K562 (cell line): ENCODE results near the gene LAMA2. TPM values are rescaled to one million over a fixed set of nuclear protein-coding genes. Genes with fewer than 3 reads are reported as not detected.

Experiments used
- CEBPB ChIP-seq: fragments of 450-650 bp; IDR thresholded peaks from 2 replicates; pipeline ENCODE4 v1.6.1; 2016; ENCODE audit warnings: missing genetic modification characterization, missing compliant biosample characterization
- ZBTB17 ChIP-seq: fragments of 450-650 bp; formaldehyde crosslinking; IDR thresholded peaks from 2 replicates; pipeline ENCODE4 v1.4.0; 2020; ENCODE audit warnings: mild to moderate bottlenecking
- ZBTB40 ChIP-seq, 2 experiments: fragments of 450-650 bp in 1 of 2; sonication (generic) in 1 of 2; formaldehyde crosslinking in 1 of 2; IDR thresholded peaks; 2 replicates each; pipeline versions ENCODE4 v1.7.1 to v1.9.0; 2016 to 2022; ENCODE audit warnings: inconsistent platforms in 1 of 2, mild to moderate bottlenecking in 1 of 2, missing genetic modification reagents in 1 of 2
- polyA plus RNA-seq, 8 experiments: library from polyadenylated mRNA; depleted of rRNA in 4 of 8; stranded (reverse) in 5 of 8; unstranded in 3 of 8; fragments of >200 nt; fragmentation: Nextera tagmentation in 2 of 8; fragmentation: Illumina TruSeq in 1 of 8; extraction: Ambion mirVana in 2 of 8; extraction: Trizol in 1 of 8; gene quantifications; 2 replicates each; pipeline versions ENCODE4 v1.2.1 to v1.2.3, GENCODE V29; 2011 to 2014; ENCODE audit warnings: inconsistent platforms in 1 of 8, missing spikeins in 1 of 8
- total RNA-seq, 7 experiments: library from RNA; depleted of rRNA in 6 of 7; stranded (reverse); fragments of >200 nt in 6 of 7; fragmentation: Illumina TruSeq in 2 of 7; extraction: Trizol in 2 of 7; gene quantifications; 2 replicates each; pipeline versions ENCODE4 v1.2.1 to v1.2.3, GENCODE V29; 2011 to 2021; ENCODE audit warnings: low replicate concordance in 1 of 7

The LAMA2 gene
- total and polyA plus RNA-seq, 9 of the 15 experiments (the other 6 are each of a cell fraction or from before 2014, with no cell fraction given) = 0.04 to 1.5 (median 0.36) TPM

GRCh38 chr6:129517288-129517687, 634.4 kb downstream of the LAMA2 start (continued):
- TF ChIP-seq ZBTB40 (IDR thresholded peaks at IDR 0.05) = peak; percentile 58; the same call in 1 of the 2 replicates
- no peak for TF ChIP-seq ZBTB40 (CRISPR knock-in tag; IDR thresholded peaks at IDR 0.05)
- peak; percentile 26; the same call in 1 of the 2 replicates for TF ChIP-seq CEBPB (tag)
- no peak for TF ChIP-seq ZBTB17 (CRISPR knock-in tag)
